Activated CD4-positive, alpha-beta T cell treated with anti-CD3 and anti-CD28 coated beads for 1 hour (primary cell): ENCODE measurements around the gene PIBF1.
"Not testable (repeated sequence)": the region's sequence is repeated elsewhere in the genome, so short reads cannot be mapped to it uniquely, and the experiment has no call there.

Experiments used
- DNase-seq: peaks from one replicate; pipeline ENCODE4 v3.0.0-alpha.2; 2020

The PIBF1 gene, protein sequence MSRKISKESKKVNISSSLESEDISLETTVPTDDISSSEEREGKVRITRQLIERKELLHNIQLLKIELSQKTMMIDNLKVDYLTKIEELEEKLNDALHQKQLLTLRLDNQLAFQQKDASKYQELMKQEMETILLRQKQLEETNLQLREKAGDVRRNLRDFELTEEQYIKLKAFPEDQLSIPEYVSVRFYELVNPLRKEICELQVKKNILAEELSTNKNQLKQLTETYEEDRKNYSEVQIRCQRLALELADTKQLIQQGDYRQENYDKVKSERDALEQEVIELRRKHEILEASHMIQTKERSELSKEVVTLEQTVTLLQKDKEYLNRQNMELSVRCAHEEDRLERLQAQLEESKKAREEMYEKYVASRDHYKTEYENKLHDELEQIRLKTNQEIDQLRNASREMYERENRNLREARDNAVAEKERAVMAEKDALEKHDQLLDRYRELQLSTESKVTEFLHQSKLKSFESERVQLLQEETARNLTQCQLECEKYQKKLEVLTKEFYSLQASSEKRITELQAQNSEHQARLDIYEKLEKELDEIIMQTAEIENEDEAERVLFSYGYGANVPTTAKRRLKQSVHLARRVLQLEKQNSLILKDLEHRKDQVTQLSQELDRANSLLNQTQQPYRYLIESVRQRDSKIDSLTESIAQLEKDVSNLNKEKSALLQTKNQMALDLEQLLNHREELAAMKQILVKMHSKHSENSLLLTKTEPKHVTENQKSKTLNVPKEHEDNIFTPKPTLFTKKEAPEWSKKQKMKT

DNA sequence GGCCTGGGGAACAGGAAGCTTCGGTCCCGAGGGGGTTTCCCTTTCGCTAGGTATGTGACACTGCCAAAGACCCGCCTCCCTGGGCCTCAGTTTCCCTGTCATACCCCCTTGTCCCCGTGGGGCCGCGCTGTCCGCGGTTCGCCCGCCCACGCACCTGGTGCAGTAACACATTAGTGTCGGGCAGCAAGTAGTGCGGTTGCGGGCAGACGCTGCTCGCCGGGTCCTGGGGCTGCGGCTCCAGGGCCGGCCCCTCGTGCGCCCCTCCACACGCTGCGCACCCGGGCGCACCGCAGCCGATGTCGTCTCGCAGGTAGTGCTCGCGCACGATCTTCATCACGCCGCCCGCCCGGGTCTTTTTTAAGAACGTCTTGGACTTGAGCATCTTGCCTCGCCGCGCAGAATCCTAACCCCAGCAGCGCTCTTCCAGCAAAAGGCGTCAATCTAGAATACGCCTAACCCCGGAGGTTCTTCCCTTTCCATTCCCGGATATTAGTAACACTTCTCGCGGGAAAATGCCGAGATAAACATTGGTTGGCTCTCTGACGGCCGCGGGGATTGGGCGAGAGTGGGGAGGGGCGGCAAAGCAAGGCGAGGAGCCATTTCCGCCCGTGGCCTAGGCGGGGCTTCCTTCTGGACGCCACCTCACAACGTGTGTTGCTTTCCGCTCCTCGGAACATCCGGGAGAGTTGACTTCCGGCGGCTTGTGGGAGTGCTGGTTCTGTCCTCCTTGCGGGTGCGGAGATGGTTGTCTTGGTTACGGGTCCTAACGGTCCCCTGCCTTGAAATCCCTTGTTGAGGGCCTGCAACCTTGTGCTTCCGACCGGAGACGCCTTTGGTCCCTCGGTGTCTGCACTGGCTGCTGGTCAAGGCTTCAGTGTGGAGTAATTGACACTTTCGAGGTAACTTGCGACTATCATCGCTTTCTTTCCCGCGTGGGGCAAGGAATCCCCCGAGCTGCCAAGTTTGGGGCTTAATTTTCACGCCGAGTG is at the start of gene PIBF1, which contains the start of gene DIS3:
Gene PIBF1, plus strand, starts transcription at position 683 of the 989 bp plus-strand sequence. CDS start 1,337 bp downstream, outside the sequence.
Gene DIS3, minus strand, starts transcription at position 450 of the 989 bp plus-strand sequence. Its CDS starts 68 bp downstream, at position 382.
- peak; percentile 87 for DNase-seq

DNA sequence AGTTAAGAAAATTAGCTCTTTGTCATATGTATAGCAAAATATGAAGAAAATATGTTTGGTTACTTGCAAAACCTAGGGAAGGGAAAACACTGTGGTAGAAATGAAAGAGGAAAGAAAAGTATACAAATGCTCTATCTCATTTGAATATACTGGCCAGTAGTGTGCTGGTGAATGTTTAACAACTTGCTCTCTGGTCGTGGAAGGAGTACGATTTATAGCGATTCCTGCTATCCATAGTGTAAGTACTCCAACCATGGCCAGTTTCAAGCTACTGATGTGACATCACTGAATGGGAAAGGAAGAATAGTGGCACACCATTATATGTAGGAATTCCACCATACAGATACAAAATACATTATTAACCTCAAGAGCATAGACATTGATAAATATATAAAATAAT is 44.9 kb upstream of the PIBF1 start:
- DNase-seq = no peak

DNA sequence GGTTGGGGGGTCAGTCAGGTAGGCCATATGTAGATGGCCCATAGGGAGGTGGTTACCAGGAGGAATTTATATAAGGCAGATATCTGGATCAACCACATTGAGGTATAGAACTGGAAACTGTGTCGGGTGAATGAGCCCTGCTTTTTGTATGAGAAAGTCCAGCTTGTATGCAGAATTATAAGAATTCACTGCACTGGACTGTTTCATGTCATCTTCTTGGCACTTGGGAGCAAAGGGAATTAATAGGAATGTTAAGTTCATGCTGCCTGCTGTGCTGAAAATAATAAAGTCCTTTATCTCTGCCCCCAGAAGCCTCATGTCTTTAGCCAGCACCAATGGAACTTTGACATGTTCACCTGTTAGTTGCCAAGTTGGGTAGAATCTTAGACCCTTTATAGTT is 41.9 kb upstream of the PIBF1 start:
- DNase-seq = no peak

DNA sequence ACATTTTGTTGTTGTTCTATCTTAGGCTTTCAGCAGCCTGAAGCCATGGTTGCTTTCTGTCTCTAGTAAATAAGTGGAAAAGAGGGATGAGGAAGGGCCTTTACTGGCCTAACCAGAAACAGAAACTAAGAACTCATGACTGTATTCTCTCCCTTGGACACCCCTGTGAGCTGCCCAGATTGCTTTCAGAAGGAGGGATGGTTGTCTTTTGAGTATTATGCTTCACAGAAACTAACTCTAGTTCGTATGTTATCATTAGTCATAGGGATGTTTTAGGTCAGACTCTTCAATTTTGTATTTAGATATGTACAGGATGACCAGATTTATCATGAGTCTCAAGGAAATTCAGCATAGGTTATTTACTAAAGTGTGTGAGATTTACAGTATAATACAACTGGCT is 36.7 kb upstream of the PIBF1 start:
- no peak for DNase-seq

DNA sequence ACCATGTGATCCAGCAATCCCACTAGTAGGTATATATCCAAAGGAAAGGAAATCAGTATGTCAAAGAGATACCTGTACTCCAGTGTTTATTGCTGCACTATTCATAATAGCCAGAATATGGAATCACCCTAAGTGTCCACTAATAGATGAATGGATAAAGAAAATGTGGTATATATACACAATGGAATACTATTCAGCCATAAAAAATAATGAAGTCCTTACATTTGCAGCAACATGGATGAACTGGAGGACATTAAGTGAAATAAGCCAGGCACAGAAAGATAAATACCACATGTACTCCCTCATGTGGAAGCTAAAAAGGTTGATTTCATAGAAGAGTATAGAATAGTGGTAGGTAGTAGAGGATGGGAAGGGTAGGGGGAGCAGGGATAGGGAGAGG is 30.7 kb upstream of the PIBF1 start:
- DNase-seq = no peak

DNA sequence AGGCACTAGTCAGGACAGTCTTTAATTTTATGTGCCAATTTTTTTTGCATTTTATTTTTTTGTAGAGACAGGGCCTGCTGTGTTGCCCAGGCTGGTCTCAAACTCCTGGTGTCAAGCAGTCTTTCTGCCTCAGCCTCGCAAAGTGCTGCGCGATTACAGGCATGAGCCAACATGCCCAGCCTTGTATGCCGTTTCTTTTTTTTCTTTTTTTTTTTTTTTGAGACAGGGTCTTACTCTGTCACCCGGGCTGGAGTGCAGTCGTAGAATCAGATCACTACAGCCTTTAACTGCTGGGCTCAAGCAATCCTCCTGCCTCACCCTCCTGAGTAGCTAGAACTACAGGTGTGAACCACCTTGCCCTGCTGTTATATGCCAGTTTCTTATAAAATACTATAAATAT is 27.8 kb upstream of the PIBF1 start:
- DNase-seq = no peak

DNA sequence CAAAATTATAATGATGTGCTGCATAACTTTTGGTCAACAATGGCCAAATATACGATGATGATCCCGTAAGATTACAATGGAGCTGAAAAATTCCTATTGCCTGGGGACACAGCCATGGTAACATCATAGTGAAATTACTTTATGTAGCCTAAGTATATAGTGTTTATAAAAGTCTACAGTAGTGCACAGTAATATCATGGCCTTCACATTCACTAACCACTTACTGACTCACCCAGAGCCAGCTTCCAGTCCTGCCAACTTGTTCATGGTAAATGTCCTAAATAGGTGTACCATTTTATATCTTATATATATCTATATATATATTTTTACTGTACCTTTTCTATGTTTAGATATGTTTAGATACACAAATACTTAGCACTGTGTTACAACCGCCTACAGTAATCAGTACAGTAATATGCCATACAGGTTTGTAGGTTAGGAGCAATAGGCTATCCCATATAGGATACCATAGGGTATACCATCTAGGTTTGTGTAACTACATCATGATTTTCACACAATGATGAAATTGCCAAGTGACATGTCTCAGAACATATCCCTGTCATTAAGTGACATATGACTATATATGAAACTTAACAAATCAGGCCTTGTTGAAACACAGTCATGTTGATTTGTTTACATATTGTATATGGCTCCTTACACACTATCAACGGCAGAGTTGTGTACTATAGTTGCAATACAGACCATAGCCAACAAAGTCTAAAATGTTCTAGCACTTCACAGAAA is 24.0 kb upstream of the PIBF1 start:
- DNase-seq = no peak

DNA sequence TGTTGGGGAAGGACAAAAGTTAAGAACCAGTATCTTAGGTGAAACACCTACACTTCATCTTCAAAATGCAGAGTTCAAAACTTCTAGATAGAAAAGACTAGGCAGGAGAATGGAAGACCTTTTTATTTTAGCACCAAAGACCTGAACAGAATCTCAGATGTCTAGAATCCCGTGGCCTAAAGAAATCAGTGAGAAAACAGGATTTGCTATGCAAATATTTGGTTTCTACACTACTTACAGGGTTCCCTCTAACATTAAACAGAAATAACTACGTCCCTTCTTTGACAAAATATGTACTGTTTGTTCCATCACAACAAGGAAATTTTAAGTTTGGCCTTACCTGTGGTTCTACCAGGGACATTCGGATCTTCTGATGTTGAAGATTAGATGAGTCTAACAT is 21.7 kb upstream of the PIBF1 start:
- no peak for DNase-seq

DNA sequence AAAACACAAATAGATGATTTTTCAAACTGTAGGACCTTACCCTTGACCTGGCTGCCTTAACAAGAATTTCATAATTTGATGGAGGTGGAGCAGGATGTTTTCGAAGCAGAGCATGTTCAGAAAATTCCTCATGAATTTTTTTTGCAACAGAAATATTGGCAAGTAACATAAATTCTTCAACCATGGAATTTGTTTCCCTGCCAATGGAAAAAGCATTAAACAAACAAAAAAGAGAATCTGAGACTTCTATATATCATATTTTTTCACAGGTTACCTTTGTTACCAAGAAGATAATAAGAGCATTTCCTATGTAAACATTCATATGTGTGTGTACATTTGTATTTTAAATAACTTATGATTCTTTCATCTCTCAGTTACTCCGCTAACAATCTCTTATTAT is 18.5 kb upstream of the PIBF1 start:
- DNase-seq = no peak

DNA sequence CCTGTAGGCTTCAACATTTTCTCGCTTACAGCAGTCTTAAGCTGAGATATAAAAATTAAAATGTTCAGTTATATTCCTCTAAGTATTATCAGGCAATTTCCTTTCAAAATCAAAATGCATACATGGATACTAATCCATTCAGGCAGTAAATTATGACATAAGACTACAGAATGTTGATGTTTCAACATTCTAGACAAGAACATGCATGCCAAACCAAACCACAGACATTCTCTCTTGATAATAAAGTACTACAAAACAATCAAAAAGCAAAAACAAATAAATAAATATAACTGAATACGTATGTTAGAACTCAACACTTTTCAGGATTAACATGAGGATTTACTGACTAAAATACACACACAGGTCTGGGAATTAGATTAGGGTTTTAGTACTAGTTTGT is 7.9 kb upstream of the PIBF1 start:
- DNase-seq = no peak

DNA sequence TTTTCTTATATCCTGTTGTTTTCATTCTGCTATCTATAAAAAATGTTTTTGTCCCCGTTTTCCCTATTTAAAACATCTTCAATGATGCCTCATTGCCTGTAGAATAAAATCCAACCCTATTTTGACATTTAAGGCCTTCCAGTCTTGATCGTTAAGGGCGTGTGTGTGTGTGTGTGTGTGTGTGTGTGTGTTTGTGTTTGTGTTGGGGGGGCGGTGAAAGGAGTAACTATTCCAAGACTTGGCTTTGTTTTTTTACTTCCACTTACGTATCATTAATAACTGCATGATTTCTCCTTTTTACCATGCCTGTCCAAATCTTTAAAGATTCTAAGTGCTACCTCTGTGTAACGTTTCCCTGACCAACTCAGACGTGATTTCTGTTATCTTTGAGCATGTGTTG is 784 bp downstream of the PIBF1 start:
- DNase-seq = no peak

DNA sequence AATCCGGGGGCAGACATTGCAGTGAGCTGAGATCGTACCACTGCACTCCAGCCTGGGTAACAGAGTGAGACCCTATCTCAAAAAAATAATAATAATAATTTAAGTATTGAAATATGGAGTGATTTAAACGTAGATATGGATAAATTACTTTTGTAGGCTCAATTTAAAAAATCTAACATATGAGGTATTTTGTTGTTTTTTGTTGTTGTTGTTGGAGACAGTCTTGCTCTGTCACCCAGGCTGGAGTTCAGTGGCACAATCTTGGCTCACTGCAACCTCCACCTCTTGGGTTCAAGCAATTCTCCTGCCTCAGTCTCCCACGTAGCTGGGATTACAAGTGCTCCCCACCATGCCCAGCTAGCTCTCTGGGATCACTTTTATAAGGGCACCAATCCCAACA is 2.7 kb downstream of the PIBF1 start:
- not testable (repeated sequence) for DNase-seq

DNA sequence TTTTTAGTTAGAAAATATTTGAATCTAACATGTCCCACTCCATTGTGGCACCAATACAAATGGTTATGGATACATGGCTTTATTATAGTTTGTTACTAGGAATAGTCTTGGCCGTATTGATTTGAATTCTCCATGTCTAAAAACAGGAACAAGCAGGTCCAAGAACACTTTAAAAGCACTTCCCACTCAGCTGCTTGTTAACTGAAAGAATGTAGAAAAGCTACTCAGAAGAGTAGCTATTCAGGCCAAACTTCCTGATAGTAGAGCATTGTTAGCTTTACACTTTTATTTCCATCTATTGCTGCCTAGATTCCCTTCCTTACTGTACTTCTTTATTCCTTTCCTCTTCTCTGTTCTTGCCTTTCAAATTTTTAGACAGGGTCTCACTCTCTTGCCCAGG is 6.9 kb downstream of the PIBF1 start:
- DNase-seq = no peak

DNA sequence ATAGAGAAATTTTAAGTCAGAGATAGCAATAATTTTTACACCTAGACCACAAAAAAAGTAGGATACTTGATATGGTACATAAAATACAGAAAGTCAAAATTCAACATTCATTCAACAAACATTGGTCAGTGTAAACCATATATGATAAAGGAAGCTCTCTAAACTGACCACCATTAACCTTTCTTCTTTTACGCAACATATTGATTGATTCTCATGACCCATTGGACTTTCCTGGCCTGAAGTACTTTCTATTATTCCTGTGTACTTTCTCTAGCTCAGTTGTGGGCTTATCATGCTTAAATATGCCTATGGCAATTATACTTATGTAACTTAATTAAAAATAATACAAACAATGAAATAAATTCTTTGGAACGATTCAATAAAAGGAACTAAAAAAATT is 10.7 kb downstream of the PIBF1 start:
- no peak for DNase-seq

DNA sequence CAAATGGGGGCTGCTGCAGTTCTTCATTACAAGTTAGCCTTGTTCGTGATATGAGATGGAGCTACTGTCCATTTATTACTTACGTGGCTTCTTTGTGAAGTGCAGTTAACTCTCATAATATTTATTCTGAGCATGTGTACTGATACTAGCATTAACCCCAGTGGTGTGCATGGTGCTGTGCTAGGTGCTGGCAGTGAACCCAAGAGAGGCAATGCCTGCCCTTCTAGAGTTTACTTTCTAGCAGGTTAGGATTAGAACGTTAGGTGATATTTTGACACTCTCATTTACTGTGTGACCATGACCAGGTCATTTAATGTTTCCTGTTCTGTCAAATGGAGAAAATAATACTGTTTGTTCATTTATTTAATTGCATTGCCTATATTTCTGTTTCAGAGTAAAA is 16.9 kb downstream of the PIBF1 start:
- no peak for DNase-seq

DNA sequence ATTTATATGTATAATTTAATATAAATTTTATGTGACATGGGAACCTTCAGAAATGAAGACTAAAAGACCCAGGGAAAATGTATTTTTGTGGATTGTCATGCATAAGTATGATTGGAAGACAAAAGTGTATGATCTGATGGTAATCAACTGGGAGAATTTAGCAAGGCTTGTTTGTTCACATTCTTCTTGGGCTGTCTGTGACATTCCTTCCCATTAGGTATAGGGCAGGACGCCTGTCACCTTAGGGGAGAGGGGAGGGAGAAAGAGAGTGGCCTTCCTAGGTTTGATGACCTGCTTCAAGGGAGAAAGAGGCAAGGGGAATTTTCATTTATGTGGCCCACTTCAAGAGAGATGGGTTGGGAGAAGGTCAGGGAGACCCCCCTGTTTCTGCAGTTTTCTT is 22.4 kb downstream of the PIBF1 start:
- DNase-seq = no peak

DNA sequence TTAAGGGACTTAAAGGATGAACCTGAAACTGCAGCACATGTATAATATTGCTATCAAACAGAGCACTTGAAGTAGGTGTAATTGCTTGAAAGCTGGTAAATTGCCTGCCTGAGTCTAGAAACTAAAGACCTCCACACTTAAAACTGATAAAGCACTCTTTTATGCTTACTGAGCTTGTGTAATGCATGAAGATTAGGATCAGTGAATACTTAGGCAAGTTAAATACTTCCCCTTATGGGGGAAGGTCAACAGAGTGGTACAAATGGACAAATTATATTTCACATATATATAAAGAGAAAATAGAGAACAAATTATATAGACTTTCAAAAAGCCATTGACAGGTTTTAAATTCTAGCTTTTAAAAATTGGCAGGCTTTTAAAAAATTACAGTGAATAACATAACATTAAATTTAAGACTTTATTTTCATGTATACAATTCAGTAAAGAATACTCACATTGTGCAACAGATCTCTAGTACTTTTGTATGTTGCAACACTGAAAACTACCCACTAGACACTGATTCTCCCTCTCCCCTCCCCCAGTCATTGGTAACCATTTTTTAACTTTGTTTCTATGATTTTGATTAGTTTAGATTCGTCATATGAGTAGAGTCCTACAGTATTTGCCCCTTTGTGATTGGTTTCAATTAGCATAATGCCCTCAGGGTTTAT is 23.9 kb downstream of the PIBF1 start:
- DNase-seq = no peak

DNA sequence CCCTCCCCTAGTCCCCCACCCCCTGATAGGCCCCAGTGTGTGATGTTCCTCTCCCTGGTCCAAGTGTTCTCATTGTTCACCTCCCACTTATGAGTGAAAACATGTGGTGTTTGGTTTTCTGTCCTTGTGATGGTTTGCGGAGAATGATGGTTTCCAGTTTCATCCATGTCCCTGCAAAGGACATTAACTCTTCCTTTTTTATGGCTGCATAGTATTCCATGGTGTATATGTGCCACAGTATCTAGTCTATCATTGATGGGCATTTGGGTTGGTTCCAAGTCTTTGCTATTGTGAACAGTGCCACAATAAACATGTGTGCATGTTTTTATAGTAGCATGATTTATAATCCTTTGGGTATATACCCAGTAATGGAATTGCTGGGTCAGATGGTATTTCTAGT is 24.6 kb downstream of the PIBF1 start:
- DNase-seq = not testable (repeated sequence)

DNA sequence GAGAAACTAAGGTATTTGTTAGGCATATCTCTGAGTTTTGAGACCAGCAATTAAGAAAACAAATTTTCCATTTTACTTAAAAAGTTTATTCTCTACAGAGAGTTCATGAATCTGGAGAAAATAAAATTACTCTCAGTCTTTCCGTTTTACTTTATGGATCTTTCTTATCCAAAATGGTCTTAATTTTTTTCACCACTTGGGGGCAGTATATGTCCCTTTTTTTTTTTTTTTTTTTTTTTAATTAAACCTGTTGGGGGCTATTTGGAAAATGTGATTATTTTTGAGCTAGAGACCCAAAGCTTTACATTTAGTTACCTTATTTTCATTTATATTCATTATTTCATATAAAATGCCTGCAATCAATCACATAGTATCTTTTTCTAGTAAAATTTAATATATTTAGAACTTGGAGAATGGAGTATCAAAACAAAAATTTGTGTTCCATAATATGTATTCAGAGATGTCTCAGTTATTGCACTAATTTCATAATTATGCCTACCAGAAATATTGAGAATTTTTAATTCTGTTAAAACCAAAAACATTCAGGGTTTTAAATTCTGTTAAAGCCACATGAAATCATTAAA is 27.1 kb downstream of the PIBF1 start:
- no peak for DNase-seq

DNA sequence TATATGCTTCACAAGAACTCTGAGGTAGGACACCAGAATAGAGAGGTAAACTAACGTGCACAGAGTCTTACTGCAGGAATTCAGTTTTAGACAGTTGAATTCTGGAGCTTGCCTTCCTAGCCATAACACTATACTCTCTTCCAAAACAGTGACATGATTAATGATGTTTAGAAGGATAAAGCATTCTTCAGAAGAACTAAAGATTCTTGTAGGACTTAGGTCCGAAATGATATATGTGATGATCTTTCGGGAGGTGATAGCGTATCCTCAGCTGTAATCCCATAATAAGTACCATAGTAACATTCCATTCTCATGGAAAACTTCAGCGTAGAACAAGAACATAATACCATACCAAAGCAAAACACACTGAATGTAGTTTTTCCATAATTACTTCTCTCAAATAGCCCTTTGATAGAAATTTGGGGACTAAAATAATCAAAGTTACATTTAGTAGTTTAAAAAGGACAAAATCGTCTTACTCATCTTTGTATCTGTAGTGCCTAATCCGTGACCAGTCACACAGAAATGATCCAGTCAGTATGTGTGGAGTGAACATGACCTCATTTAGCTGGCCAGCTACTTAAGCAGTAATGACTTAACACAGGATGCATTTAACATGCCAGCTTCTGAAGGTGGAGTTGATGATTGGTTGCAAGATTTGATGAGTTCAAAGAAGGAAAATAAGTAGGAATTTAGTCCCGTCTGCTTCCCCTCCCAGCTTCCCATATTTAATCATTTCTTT is 38.4 kb downstream of the PIBF1 start:
- DNase-seq = no peak

DNA sequence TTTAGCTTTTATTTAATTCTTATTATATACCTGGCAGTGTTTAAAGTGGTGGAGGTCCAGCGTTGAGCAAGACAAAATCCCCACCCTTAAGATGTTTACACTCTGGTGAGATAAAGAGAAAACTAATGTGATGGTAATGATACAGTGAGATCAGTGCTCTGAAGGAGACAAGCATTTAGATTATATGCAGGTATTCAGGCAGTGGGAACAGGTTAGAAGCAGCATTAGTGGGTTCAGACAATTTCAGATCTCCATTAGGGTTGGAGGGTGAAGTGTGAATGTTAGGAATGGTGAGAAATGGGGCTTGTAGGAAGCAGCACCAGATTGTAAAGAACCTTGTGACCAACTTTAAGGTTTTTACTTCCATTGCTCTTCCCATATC is 39.0 kb downstream of the PIBF1 start:
- DNase-seq = no peak
